Naive thymus-derived CD4-positive, alpha-beta T cell (primary cell): Measurements from ENCODE around the gene PTPN23. TPM values are rescaled to one million over a fixed set of nuclear protein-coding genes. Genes with fewer than 3 reads are reported as not detected.

Experiments used
- ATAC-seq: fragments of 150-1000 bp; cut with Tn5 transposase; 2 replicates; pipeline ENCODE4 v1.10.0; 2021; ENCODE audit warnings: mild to moderate bottlenecking, moderate library complexity
- CTCF ChIA-PET: fragments of 350-600 bp; sonication (Branson Sonifier 250); formaldehyde crosslinking; loops from one replicate; lab custom pipeline; 2021; ENCODE audit warnings: antibody characterized with exemption; lab: Charles Lee
- POLR2A ChIA-PET: fragments of 350-600 bp; sonication (Branson Sonifier 250); formaldehyde crosslinking; loops from one replicate; lab custom pipeline; 2021; ENCODE audit warnings: antibody characterized with exemption, inconsistent platforms; lab: Charles Lee
- DNase-seq, 9 donors: peaks; one replicate each; pipeline versions ENCODE4 v3.0.0 to v3.0.0-alpha.2; 2020 to 2022; ENCODE audit warnings: mixed read lengths in 1 of 9
- H3K27ac ChIP-seq: one replicate; pipeline ENCODE4 v1.7.0; 2013; ENCODE audit warnings: mild to moderate bottlenecking, low read depth, low read length, moderate library complexity
- H3K27me3 ChIP-seq, 2 donors: one replicate each; pipeline ENCODE4 v1.7.0; 2013; ENCODE audit warnings: low read length in 2 of 2, mild to moderate bottlenecking in 2 of 2, moderate library complexity in 2 of 2; ENCODE audit not compliant: control insufficient read depth in 2 of 2, insufficient read depth in 2 of 2
- H3K36me3 ChIP-seq, 3 experiments: 1 replicate in 2 of 3; 2 replicates in 1 of 3; pipeline ENCODE4 v1.7.0; 2013; ENCODE audit warnings: low read length in 3 of 3, mild to moderate bottlenecking in 3 of 3, moderate library complexity in 1 of 3; ENCODE audit not compliant: insufficient read depth in 3 of 3, control insufficient read depth in 2 of 3
- H3K4me1 ChIP-seq, 2 donors: one replicate each; pipeline ENCODE4 v1.7.0; 2013; ENCODE audit warnings: low read length in 2 of 2, mild to moderate bottlenecking in 2 of 2, moderate library complexity in 1 of 2; ENCODE audit not compliant: control insufficient read depth in 2 of 2, insufficient read depth in 2 of 2
- H3K4me3 ChIP-seq: 2 replicates; pipeline ENCODE4 v1.7.0; 2013; ENCODE audit warnings: mild to moderate bottlenecking, low read length
- H3K9me3 ChIP-seq, 3 experiments: 1 replicate in 2 of 3; 2 replicates in 1 of 3; pipeline ENCODE4 v1.7.0; 2013; ENCODE audit warnings: low read length in 3 of 3; ENCODE audit not compliant: control insufficient read depth in 2 of 3
- H3K27ac Mint-ChIP-seq, 9 donors: one replicate each; pipeline ENCODE4 v1.8.0; 2020 to 2022; ENCODE audit warnings: mixed read lengths in 9 of 9, mild to moderate bottlenecking in 8 of 9, moderate library complexity in 5 of 9, inconsistent platforms in 2 of 9
- H3K27me3 Mint-ChIP-seq, 5 donors: one replicate each; pipeline ENCODE4 v1.8.0; 2021 to 2022; ENCODE audit warnings: mixed read lengths in 5 of 5, mild to moderate bottlenecking in 1 of 5
- H3K36me3 Mint-ChIP-seq, 5 donors: one replicate each; pipeline ENCODE4 v1.8.0; 2020 to 2022; ENCODE audit warnings: mixed read lengths in 5 of 5, mild to moderate bottlenecking in 3 of 5, inconsistent platforms in 1 of 5
- H3K4me1 Mint-ChIP-seq, 7 donors: one replicate each; pipeline ENCODE4 v1.8.0; 2020 to 2022; ENCODE audit warnings: mixed read lengths in 7 of 7, mild to moderate bottlenecking in 3 of 7, inconsistent platforms in 1 of 7
- H3K4me3 Mint-ChIP-seq, 10 donors: one replicate each; pipeline ENCODE4 v1.8.0; 2020 to 2022; ENCODE audit warnings: mild to moderate bottlenecking in 10 of 10, mixed read lengths in 10 of 10, moderate library complexity in 6 of 10, inconsistent platforms in 2 of 10
- H3K9me3 Mint-ChIP-seq, 11 donors: one replicate each; pipeline ENCODE4 v1.8.0; 2020 to 2022; ENCODE audit warnings: mixed read lengths in 11 of 11, mild to moderate bottlenecking in 4 of 11, inconsistent platforms in 1 of 11, moderate library complexity in 1 of 11
- intact Hi-C, 2 donors: fragments of 100-400 bp; cut with micrococcal nuclease; formaldehyde crosslinking; loops; one replicate each; pipeline ENCODE4 v1.15.1; 2023
- polyA plus RNA-seq, 2 donors: library from polyadenylated mRNA; unstranded; fragments of 300-500 nt; fragmentation: Illumina TruSeq; gene quantifications; one replicate each; pipeline ENCODE4 v1.2.3, GENCODE V29; 2021
- total RNA-seq, 6 experiments: library from RNA in 5 of 6; stranded (reverse) in 5 of 6; gene quantifications; 1 replicate in 5 of 6; 2 replicates in 1 of 6; pipeline ENCODE4 v1.2.3 and lab custom pipeline; 2021 to 2026

The PTPN23 gene
- total and polyA plus RNA-seq, 7 experiments from 2014 or later: 1.4 to 51.2 (median 36.7) TPM

GRCh38 chr3:47384425-47384824 is 3.6 kb downstream of the PTPN23 start:
- ChIA-PET CTCF (interaction anchor here (0.6 kb wide), 1 partner anchor 220 kb away, joined by 3 read pairs; no protein-coding TSS in a partner anchor), POLR2A (interaction anchor here (0.7 kb wide), 1 partner anchor 58 kb away, joined by 3 read pairs; no protein-coding TSS in a partner anchor)
- H3K27ac ChIP-seq: no peak overlapping the region
- no peaks in the 10 kb centered on the region for H3K9me3 ChIP-seq
- DNase-seq: no peak
- ATAC-seq: no peak
- intact Hi-C loops: no loop called here
- H3K36me3 ChIP-seq: peaks cover 0 to 27% (median 0%) of the 10 kb centered on the region in 3 experiments
- H3K27me3 ChIP-seq: no peaks in the 10 kb centered on the region
- H3K36me3 Mint-ChIP-seq: peaks cover 0 to 20% (median 10%) of the 10 kb centered on the region in 5 donors
- H3K4me1 Mint-ChIP-seq: peaks cover 34 to 66% (median 60%) of the 10 kb centered on the region in 7 donors
- H3K27me3 Mint-ChIP-seq: peaks cover 0 to 2% (median 0%) of the 10 kb centered on the region in 5 donors
- H3K4me3 ChIP-seq: no peak overlapping the region
- peak overlapping the region in 1 of 9 donors; percentile 48 for H3K27ac Mint-ChIP-seq
- peak overlapping the region in 1 of 10 donors; percentile 48 for H3K4me3 Mint-ChIP-seq
- no peaks in the 10 kb centered on the region for H3K9me3 Mint-ChIP-seq
- peaks cover 21 to 24% of the 10 kb centered on the region in 2 donors for H3K4me1 ChIP-seq

DNA sequence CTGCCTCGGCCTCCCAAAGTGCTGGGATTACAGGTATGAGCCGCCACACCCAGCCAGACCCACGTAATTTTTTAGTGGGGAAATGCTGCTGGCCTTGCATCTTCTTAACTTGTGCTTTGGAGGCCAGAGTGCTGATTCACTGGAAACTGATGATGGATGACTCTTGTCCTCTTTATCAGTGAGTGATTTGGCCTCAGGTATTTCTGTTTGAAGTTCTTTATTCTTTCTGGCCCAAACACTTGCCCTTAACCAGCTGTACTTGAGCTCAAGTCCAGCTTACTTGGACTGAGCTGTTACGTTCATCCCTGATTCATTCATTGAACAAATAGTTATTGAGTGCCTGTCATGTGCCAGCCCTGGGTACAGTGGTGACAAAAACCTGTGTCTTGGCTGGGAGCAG is 4.2 kb downstream of the PTPN23 start:
- H3K4me1 ChIP-seq: peaks cover 15 to 18% of the 10 kb centered on the region in 2 donors
- H3K4me3 Mint-ChIP-seq: no peak overlapping the region
- no peak overlapping the region for H3K27ac Mint-ChIP-seq
- intact Hi-C loops: no loop called here
- H3K27ac ChIP-seq: no peak overlapping the region
- no peaks in the 10 kb centered on the region for H3K27me3 ChIP-seq
- ChIA-PET CTCF (no interaction called here), POLR2A (interaction anchor here (0.7 kb wide), 1 partner anchor 58 kb away, joined by 3 read pairs; no protein-coding TSS in a partner anchor)
- H3K36me3 ChIP-seq: peaks cover 0 to 27% (median 0%) of the 10 kb centered on the region in 3 experiments
- ATAC-seq (no peak), DNase-seq (no peak)
- peaks cover 29 to 60% (median 54%) of the 10 kb centered on the region in 7 donors for H3K4me1 Mint-ChIP-seq
- no peaks in the 10 kb centered on the region for H3K9me3 Mint-ChIP-seq
- no peaks in the 10 kb centered on the region for H3K9me3 ChIP-seq
- H3K36me3 Mint-ChIP-seq: peaks cover 0 to 20% (median 7%) of the 10 kb centered on the region in 5 donors
- peaks cover 0 to 2% (median 0%) of the 10 kb centered on the region in 5 donors for H3K27me3 Mint-ChIP-seq
- H3K4me3 ChIP-seq: no peak overlapping the region

DNA sequence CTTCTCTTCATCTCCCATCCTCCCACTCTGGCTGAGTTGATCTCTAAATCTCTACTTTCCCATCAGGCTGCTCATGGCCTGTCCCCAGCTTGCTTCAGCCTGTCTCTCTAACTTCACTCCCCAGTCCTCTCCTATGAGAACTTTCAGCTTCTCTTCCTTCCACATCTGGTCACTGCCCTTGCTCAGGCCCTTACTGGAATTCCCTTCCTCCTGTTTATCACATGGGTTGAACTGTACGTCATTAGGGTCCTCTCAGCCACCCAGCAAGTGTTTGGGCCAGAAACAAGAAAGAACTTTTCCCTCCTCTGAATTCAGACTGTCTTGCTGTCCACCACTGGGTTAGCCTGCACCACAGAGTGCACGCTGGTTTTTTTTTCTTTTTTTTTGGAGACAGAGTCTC is 5.0 kb downstream of the PTPN23 start:
- Histone ChIP-seq H3K27me3 (no peaks in the 10 kb centered on the region), H3K27ac (no peak overlapping the region), H3K9me3 (no peaks in the 10 kb centered on the region), H3K36me3 (peaks cover 0 to 27% (median 0%) of the 10 kb centered on the region in 3 experiments), H3K4me3 (no peak overlapping the region), H3K4me1 (peaks cover 11 to 15% of the 10 kb centered on the region in 2 donors)
- peaks cover 25 to 60% (median 47%) of the 10 kb centered on the region in 7 donors for H3K4me1 Mint-ChIP-seq
- intact Hi-C loops: no loop called here
- peak overlapping the region in 5 of 10 donors; percentile 13 to 54 (median 29) for H3K4me3 Mint-ChIP-seq
- peaks cover 0 to 20% (median 7%) of the 10 kb centered on the region in 5 donors for H3K36me3 Mint-ChIP-seq
- DNase-seq (no peak), ATAC-seq (no peak)
- CTCF ChIA-PET: no interaction called here
- H3K27ac Mint-ChIP-seq: peak overlapping the region in 4 of 9 donors; percentile 4 to 81 (median 28)
- no peaks in the 10 kb centered on the region for H3K9me3 Mint-ChIP-seq
- peaks cover 0 to 2% (median 0%) of the 10 kb centered on the region in 5 donors for H3K27me3 Mint-ChIP-seq
- POLR2A ChIA-PET: no interaction called here

DNA sequence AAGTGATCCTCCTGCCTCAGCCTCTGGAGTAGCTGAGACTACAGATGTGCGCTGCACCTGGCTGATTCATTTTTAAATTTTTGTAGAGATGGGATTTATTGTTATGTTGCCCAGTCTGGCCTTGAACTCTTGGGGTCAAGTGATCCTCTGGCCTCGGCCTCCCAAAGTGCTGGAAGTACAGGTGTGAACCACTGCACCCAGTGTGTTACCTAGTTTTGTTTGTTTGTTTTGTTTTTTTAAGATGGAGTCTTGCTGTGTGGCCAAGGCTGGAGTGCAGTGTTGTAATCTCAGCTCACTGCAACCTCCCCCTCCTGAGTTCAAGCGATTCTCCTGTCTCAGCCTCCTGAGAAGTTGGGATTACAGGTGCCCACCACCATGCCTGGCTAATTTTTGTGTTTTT is 12.1 kb downstream of the PTPN23 start:
- ChIA-PET POLR2A (no interaction called here), CTCF (no interaction called here)
- no peak for ATAC-seq
- Histone ChIP-seq H3K36me3 (peaks cover 0 to 29% (median 5%) of the 10 kb centered on the region in 3 experiments), H3K9me3 (no peaks in the 10 kb centered on the region), H3K4me1 (no peaks in the 10 kb centered on the region), H3K4me3 (no peak overlapping the region), H3K27ac (no peak overlapping the region), H3K27me3 (no peaks in the 10 kb centered on the region)
- intact Hi-C loops: no loop called here
- H3K4me3 Mint-ChIP-seq: no peak overlapping the region
- no peak for DNase-seq
- peaks cover 0 to 13% (median 2%) of the 10 kb centered on the region in 5 donors for H3K36me3 Mint-ChIP-seq
- H3K4me1 Mint-ChIP-seq: peaks cover 19 to 61% (median 26%) of the 10 kb centered on the region in 7 donors
- H3K9me3 Mint-ChIP-seq: no peaks in the 10 kb centered on the region
- H3K27ac Mint-ChIP-seq: peak overlapping the region in 6 of 9 donors; percentile 27 to 68 (median 54)
- no peaks in the 10 kb centered on the region for H3K27me3 Mint-ChIP-seq

DNA sequence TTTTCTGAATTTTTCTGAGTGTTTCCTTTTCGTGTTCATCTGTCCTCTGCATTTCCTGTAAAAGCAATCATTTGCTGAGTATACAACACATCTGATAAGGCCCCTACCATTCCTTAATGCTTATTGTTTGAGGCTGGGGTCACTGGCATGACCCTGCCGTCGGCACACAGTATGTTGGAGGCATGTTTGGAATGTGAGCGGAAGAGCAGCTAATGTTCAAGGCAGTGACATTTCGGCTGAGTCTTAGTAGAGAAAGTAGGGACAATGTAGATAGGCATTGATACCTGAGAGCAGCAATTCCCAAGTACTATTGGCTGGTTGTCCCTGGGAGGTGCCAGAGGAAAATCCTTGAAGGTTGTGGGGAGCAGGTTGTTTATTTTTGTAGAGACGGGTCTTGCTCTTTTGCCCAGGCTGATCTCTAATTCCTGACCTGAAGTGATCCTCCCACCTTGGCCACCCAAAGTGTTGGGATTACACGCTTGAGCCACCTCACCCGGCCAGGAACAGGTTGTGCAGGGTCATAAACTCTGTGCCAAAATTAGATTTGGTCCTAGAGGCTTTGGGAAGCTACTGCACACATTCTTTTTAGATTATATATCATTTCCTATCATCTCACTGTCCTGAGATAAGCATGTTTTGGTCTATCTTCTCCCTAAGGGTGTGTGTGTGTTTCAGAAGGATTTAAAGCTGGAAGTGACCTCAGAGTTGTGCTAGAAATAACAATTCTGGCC is 13.5 kb downstream of the PTPN23 start:
- DNase-seq: no peak
- H3K4me1 Mint-ChIP-seq: peaks cover 19 to 56% (median 26%) of the 10 kb centered on the region in 7 donors
- H3K27me3 ChIP-seq: no peaks in the 10 kb centered on the region
- intact Hi-C loops: no loop called here
- peak overlapping the region in 7 of 9 donors; percentile 17 to 82 (median 61) for H3K27ac Mint-ChIP-seq
- ATAC-seq: no peak
- ChIA-PET POLR2A (no interaction called here), CTCF (no interaction called here)
- H3K9me3 ChIP-seq: no peaks in the 10 kb centered on the region
- H3K9me3 Mint-ChIP-seq: no peaks in the 10 kb centered on the region
- no peaks in the 10 kb centered on the region for H3K4me1 ChIP-seq
- no peaks in the 10 kb centered on the region for H3K27me3 Mint-ChIP-seq
- peak overlapping the region in 1 of 10 donors; percentile 10 for H3K4me3 Mint-ChIP-seq
- H3K4me3 ChIP-seq: no peak overlapping the region
- H3K27ac ChIP-seq: no peak overlapping the region
- peaks cover 0 to 24% (median 5%) of the 10 kb centered on the region in 3 experiments for H3K36me3 ChIP-seq
- H3K36me3 Mint-ChIP-seq: peaks cover 0 to 11% (median 2%) of the 10 kb centered on the region in 5 donors

DNA sequence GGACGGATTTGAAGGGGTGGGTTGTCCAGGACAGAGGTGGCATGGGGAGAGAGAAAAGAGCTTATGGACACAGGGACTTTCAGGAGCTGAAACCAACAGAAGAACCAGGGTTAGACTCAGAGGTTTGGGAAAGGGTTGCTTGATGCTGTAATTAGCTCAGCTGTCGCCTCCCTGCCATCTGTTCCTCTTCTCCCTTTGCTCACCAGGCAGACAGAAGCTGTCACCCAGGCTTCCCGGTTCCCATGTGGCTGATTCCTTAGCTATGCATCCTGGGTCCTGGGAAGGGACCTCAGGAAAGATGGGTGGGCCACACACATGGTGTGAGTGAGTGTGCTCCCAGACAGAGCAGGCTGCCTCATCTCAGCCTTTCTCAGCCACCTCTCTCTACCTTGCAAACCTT is 14.1 kb downstream of the PTPN23 start:
- DNase-seq (no peak), ATAC-seq (no peak)
- Mint-ChIP-seq H3K4me1 (peaks cover 19 to 56% (median 26%) of the 10 kb centered on the region in 7 donors), H3K9me3 (no peaks in the 10 kb centered on the region), H3K36me3 (peaks cover 0 to 12% (median 2%) of the 10 kb centered on the region in 5 donors), H3K27me3 (no peaks in the 10 kb centered on the region), H3K4me3 (no peak overlapping the region), H3K27ac (peak overlapping the region in 4 of 9 donors; percentile 17 to 80 (median 47))
- POLR2A ChIA-PET: no interaction called here
- H3K27ac ChIP-seq: peak overlapping the region; percentile 17
- peaks cover 0 to 29% (median 5%) of the 10 kb centered on the region in 3 experiments for H3K36me3 ChIP-seq
- intact Hi-C loops: no loop called here
- H3K27me3 ChIP-seq: no peaks in the 10 kb centered on the region
- no peaks in the 10 kb centered on the region for H3K9me3 ChIP-seq
- no peaks in the 10 kb centered on the region for H3K4me1 ChIP-seq
- no peak overlapping the region for H3K4me3 ChIP-seq
- CTCF ChIA-PET: no interaction called here
